BLaER1 (cell line): Measurements from ENCODE around the gene ARRB2.
A peak's percentile ranks its signal among the peaks of the same experiment; 100 is the strongest.
"Not testable (repeated sequence)": the region's sequence is repeated elsewhere in the genome, so short reads cannot be mapped to it uniquely, and the experiment has no call there.

Experiments
- H3K27ac ChIP-seq: shearing (Covaris generic); formaldehyde crosslinking; 2 replicates; pipeline ENCODE4 v1.8.1; 2022
- H3K27me3 ChIP-seq: shearing (Covaris generic); formaldehyde crosslinking; 2 replicates; pipeline ENCODE4 v1.8.1; 2022
- H3K36me3 ChIP-seq: shearing (Covaris generic); formaldehyde crosslinking; 2 replicates; pipeline ENCODE4 v1.8.1; 2022
- H3K4me1 ChIP-seq: shearing (Covaris generic); formaldehyde crosslinking; 2 replicates; pipeline ENCODE4 v1.8.1; 2022
- H3K4me2 ChIP-seq: shearing (Covaris generic); formaldehyde crosslinking; 2 replicates; pipeline ENCODE4 v1.8.1; 2022
- H3K4me3 ChIP-seq: shearing (Covaris generic); formaldehyde crosslinking; 2 replicates; pipeline ENCODE4 v1.8.1; 2022
- H3K9ac ChIP-seq: shearing (Covaris generic); formaldehyde crosslinking; 2 replicates; pipeline ENCODE4 v1.8.1; 2022
- H3K9me3 ChIP-seq: shearing (Covaris generic); formaldehyde crosslinking; 2 replicates; pipeline ENCODE4 v1.8.1; 2022
- H4K20me1 ChIP-seq: shearing (Covaris generic); formaldehyde crosslinking; 2 replicates; pipeline ENCODE4 v1.8.1; 2022
- Cebpa-rat ChIP-seq: shearing (Covaris generic); IDR thresholded peaks from 2 replicates; pipeline ENCODE4 v1.8.1; 2022

ARRB2 gene

GRCh38 chr17:4712526-4712925 is 2.1 kb downstream of the ARRB2 start:
- H3K36me3 ChIP-seq = peaks cover 18% of the 10 kb centered on the region
- peak overlapping the region; percentile 94 for H3K4me2 ChIP-seq
- H3K27ac ChIP-seq = peak overlapping the region; percentile 90; the same call in 1 of the 2 replicates
- H3K9me3 ChIP-seq = no peaks in the 10 kb centered on the region
- H3K27me3 ChIP-seq = no peaks in the 10 kb centered on the region
- H3K4me3 ChIP-seq = no peak overlapping the region
- TF ChIP-seq Cebpa-rat = no peak
- H3K4me1 ChIP-seq = peaks cover 71% of the 10 kb centered on the region
- H4K20me1 ChIP-seq = peaks cover 15% of the 10 kb centered on the region
- H3K9ac ChIP-seq = 0 out of 2 replicates have a peak overlapping the region, but pooled peaks have one; percentile 90

GRCh38 chr17:4714340-4715062 is 4.1 kb downstream of the ARRB2 start:
- Histone ChIP-seq H3K9ac (peak overlapping the region; percentile 53), H3K4me3 (peak overlapping the region; percentile 49), H3K4me2 (peak overlapping the region; percentile 91), H3K9me3 (peaks cover 12% of the 10 kb centered on the region), H3K4me1 (peaks cover 89% of the 10 kb centered on the region), H3K36me3 (peaks cover 38% of the 10 kb centered on the region), H3K27ac (peak overlapping the region; percentile 84), H4K20me1 (peaks cover 15% of the 10 kb centered on the region)
- not testable (repeated sequence) for H3K27me3 ChIP-seq

- H3K36me3 ChIP-seq = peaks cover 45% of the 10 kb centered on the region
- peak overlapping the region; percentile 84 for H3K27ac ChIP-seq
- H3K9ac ChIP-seq = peak overlapping the region; percentile 53
- peaks cover 94% of the 10 kb centered on the region for H3K4me1 ChIP-seq
- no peak for TF ChIP-seq Cebpa-rat
- peak overlapping the region; percentile 49 for H3K4me3 ChIP-seq
- H3K4me2 ChIP-seq = peak overlapping the region; percentile 91
- no peaks in the 10 kb centered on the region for H3K27me3 ChIP-seq
- H4K20me1 ChIP-seq = peaks cover 15% of the 10 kb centered on the region
- H3K9me3 ChIP-seq = peaks cover 19% of the 10 kb centered on the region
These were observed 4.8 kb downstream of the ARRB2 start for GRCh38 chr17:4715063-4715744.

GRCh38 chr17:4716081-4716480 is 5.6 kb downstream of the ARRB2 start:
- Histone ChIP-seq H3K27ac (peak overlapping the region; percentile 84), H3K9me3 (peaks cover 20% of the 10 kb centered on the region), H3K4me1 (peaks cover 91% of the 10 kb centered on the region), H3K36me3 (peaks cover 53% of the 10 kb centered on the region), H3K4me2 (peak overlapping the region; percentile 91), H3K4me3 (no peak overlapping the region), H3K9ac (0 out of 2 replicates have a peak overlapping the region, but pooled peaks have one; percentile 53), H3K27me3 (no peaks in the 10 kb centered on the region), H4K20me1 (peaks cover 15% of the 10 kb centered on the region)
- no peak for TF ChIP-seq Cebpa-rat

- peak overlapping the region; percentile 18; the same call in 1 of the 2 replicates for H3K27ac ChIP-seq
- no peak for TF ChIP-seq Cebpa-rat
- H3K9ac ChIP-seq = peak overlapping the region; percentile 45; the same call in 1 of the 2 replicates
- peak overlapping the region; percentile 91 for H3K4me2 ChIP-seq
- H3K9me3 ChIP-seq = peaks cover 20% of the 10 kb centered on the region
- H3K4me3 ChIP-seq = no peak overlapping the region
- H3K36me3 ChIP-seq = peaks cover 64% of the 10 kb centered on the region
- no peaks in the 10 kb centered on the region for H4K20me1 ChIP-seq
- H3K27me3 ChIP-seq = no peaks in the 10 kb centered on the region
- peaks cover 74% of the 10 kb centered on the region for H3K4me1 ChIP-seq
These were observed 7.4 kb downstream of the ARRB2 start for GRCh38 chr17:4717791-4718190.

GRCh38 chr17:4718276-4718675 is 7.8 kb downstream of the ARRB2 start:
- no peak for TF ChIP-seq Cebpa-rat
- Histone ChIP-seq H3K36me3 (peaks cover 64% of the 10 kb centered on the region), H4K20me1 (no peaks in the 10 kb centered on the region), H3K4me3 (no peak overlapping the region), H3K4me1 (peaks cover 70% of the 10 kb centered on the region), H3K9me3 (peaks cover 20% of the 10 kb centered on the region), H3K27me3 (no peaks in the 10 kb centered on the region), H3K9ac (no peak overlapping the region), H3K4me2 (no peak overlapping the region; the same call in 1 of the 2 replicates), H3K27ac (no peak overlapping the region)

GRCh38 chr17:4719146-4719545 is 8.7 kb downstream of the ARRB2 start:
- Histone ChIP-seq H3K4me2 (peak overlapping the region; percentile 60), H3K27me3 (no peaks in the 10 kb centered on the region), H3K36me3 (peaks cover 64% of the 10 kb centered on the region), H3K4me1 (peaks cover 61% of the 10 kb centered on the region), H3K4me3 (no peak overlapping the region), H3K9ac (no peak overlapping the region), H3K27ac (no peak overlapping the region), H3K9me3 (peaks cover 20% of the 10 kb centered on the region), H4K20me1 (no peaks in the 10 kb centered on the region)
- no peak for TF ChIP-seq Cebpa-rat

GRCh38 chr17:4719684-4720221 is 9.3 kb downstream of the ARRB2 start:
- Histone ChIP-seq H3K4me3 (peak overlapping the region; percentile 23; the same call in 1 of the 2 replicates), H3K4me1 (peaks cover 55% of the 10 kb centered on the region), H3K4me2 (peak overlapping the region; percentile 60)

GRCh38 chr17:4720787-4721186 is 10.4 kb downstream of the ARRB2 start:
- H3K4me3 ChIP-seq = no peak overlapping the region
- no peak for TF ChIP-seq Cebpa-rat
- no peaks in the 10 kb centered on the region for H4K20me1 ChIP-seq
- no peak overlapping the region for H3K9ac ChIP-seq
- peaks cover 44% of the 10 kb centered on the region for H3K4me1 ChIP-seq
- peaks cover 61% of the 10 kb centered on the region for H3K36me3 ChIP-seq
- H3K4me2 ChIP-seq = no peak overlapping the region
- no peak overlapping the region for H3K27ac ChIP-seq
- peaks cover 20% of the 10 kb centered on the region for H3K9me3 ChIP-seq
- H3K27me3 ChIP-seq = no peaks in the 10 kb centered on the region

More at GRCh38 chr17:4719684-4720221, 9.3 kb downstream of the ARRB2 start:
- no peak overlapping the region for H3K9ac ChIP-seq
- no peaks in the 10 kb centered on the region for H4K20me1 ChIP-seq
- H3K36me3 ChIP-seq = peaks cover 64% of the 10 kb centered on the region
- peaks cover 20% of the 10 kb centered on the region for H3K9me3 ChIP-seq
- TF ChIP-seq Cebpa-rat = no peak
- H3K27me3 ChIP-seq = no peaks in the 10 kb centered on the region
- 0 out of 2 replicates have a peak overlapping the region, but pooled peaks have one; percentile 1 for H3K27ac ChIP-seq
